ENCODE data around the gene TRIM28.
"Not testable (repeated sequence)": the region's sequence is repeated elsewhere in the genome, so short reads cannot be mapped to it uniquely, and the experiment has no call there.

Gene TRIM28

GRCh38 chr19:58561373-58562121 is 17.7 kb downstream of the TRIM28 start:
- no peak for DNase-seq

GRCh38 chr19:58562122-58563033 is 18.5 kb downstream of the TRIM28 start:
- DNase-seq: no peak

- DNase-seq: no peak
These were observed 19.2 kb downstream of the TRIM28 start for GRCh38 chr19:58563034-58563573.

- no peak for DNase-seq
These were observed 20.0 kb downstream of the TRIM28 start for GRCh38 chr19:58563823-58564222.

- no peak for DNase-seq
These were observed 23.1 kb downstream of the TRIM28 start for GRCh38 chr19:58566989-58567388.

- DNase-seq: no peak
These were observed 24.7 kb downstream of the TRIM28 start for GRCh38 chr19:58568453-58569130.

GRCh38 chr19:58569191-58569942 is 25.5 kb downstream of the TRIM28 start:
- no peak for DNase-seq

GRCh38 chr19:58569943-58570670 is 26.2 kb downstream of the TRIM28 start:
- no peak for DNase-seq

- no peak for DNase-seq
These were observed 27.1 kb downstream of the TRIM28 start for GRCh38 chr19:58570770-58571574.

GRCh38 chr19:58571575-58571947 is 27.7 kb downstream of the TRIM28 start:
- DNase-seq: no peak

GRCh38 chr19:58572026-58572817 is 28.4 kb downstream of the TRIM28 start:
- DNase-seq: no peak

GRCh38 chr19:58572818-58573657 is 29.2 kb downstream of the TRIM28 start, which contains the start of gene MZF1:
Gene MZF1, minus strand, starts transcription at chr19:58573335. Its CDS starts 1,946 bp downstream, at chr19:58571389.
- no peak for DNase-seq

GRCh38 chr19:58573658-58574164 is 29.8 kb downstream of the TRIM28 start:
- no peak for DNase-seq

- no peak for DNase-seq
These were observed 31.5 kb downstream of the TRIM28 start for GRCh38 chr19:58575183-58576041.

- DNase-seq: not testable (repeated sequence)
These were observed 33.7 kb downstream of the TRIM28 start for GRCh38 chr19:58577581-58577980.

- no peak for DNase-seq
These were observed 34.4 kb downstream of the TRIM28 start for GRCh38 chr19:58578012-58578925.
